Natural killer cell (primary cell): ENCODE results near the gene COG5. TPM values are rescaled to one million over a fixed set of nuclear protein-coding genes. Genes with fewer than 3 reads are reported as not detected.
A peak's percentile ranks its signal among the peaks of the same experiment; 100 is the strongest.

Source experiments
- ATAC-seq, 3 donors: fragments of 150-1000 bp in 2 of 3; fragments of 200-7000 bp in 1 of 3; cut with Tn5 transposase; 1 replicate in 1 of 3; 2 replicates in 2 of 3; pipeline ENCODE4 v1.10.0; 2021; ENCODE audit warnings: mild to moderate bottlenecking in 2 of 3, moderate library complexity in 2 of 3
- DNase-seq, 2 donors: peaks; one replicate each; pipeline versions ENCODE4 v3.0.0 to v3.0.0-alpha.2; 2013 to 2021; ENCODE audit warnings: mixed read lengths in 1 of 2
- H3K27ac ChIP-seq: one replicate; pipeline ENCODE4 v1.5.1; 2013; ENCODE audit warnings: mild to moderate bottlenecking, low read length
- H3K27me3 ChIP-seq: one replicate; pipeline ENCODE4 v1.6.1; 2013; ENCODE audit warnings: low read length; ENCODE audit not compliant: control insufficient read depth, insufficient read depth
- H3K36me3 ChIP-seq: one replicate; pipeline ENCODE4 v1.6.1; 2013; ENCODE audit warnings: low read length; ENCODE audit not compliant: control insufficient read depth, insufficient read depth
- H3K4me1 ChIP-seq: one replicate; pipeline ENCODE4 v1.6.1; 2013; ENCODE audit warnings: low read length; ENCODE audit not compliant: control insufficient read depth, insufficient read depth
- H3K4me3 ChIP-seq: one replicate; pipeline ENCODE4 v1.5.1; 2013; ENCODE audit warnings: low read length
- H3K9me3 ChIP-seq: one replicate; pipeline ENCODE4 v1.6.1; 2013; ENCODE audit warnings: low read length; ENCODE audit not compliant: control insufficient read depth, insufficient read depth
- H3K27ac Mint-ChIP-seq, 2 donors: one replicate each; pipeline ENCODE4 v1.8.0; 2022; ENCODE audit warnings: mild to moderate bottlenecking in 2 of 2, mixed read lengths in 2 of 2, moderate library complexity in 1 of 2
- H3K27me3 Mint-ChIP-seq, 2 donors: one replicate each; pipeline ENCODE4 v1.8.0; 2022; ENCODE audit warnings: low read depth in 2 of 2, mixed read lengths in 2 of 2
- H3K36me3 Mint-ChIP-seq: one replicate; pipeline ENCODE4 v1.8.0; 2022; ENCODE audit warnings: mixed read lengths
- H3K4me1 Mint-ChIP-seq, 2 donors: one replicate each; pipeline ENCODE4 v1.8.0; 2022; ENCODE audit warnings: mixed read lengths in 2 of 2
- H3K4me3 Mint-ChIP-seq: one replicate; pipeline ENCODE4 v1.8.0; 2022; ENCODE audit warnings: mild to moderate bottlenecking, moderate library complexity, mixed read lengths
- H3K9me3 Mint-ChIP-seq, 2 donors: one replicate each; pipeline ENCODE4 v1.8.0; 2022; ENCODE audit warnings: mixed read lengths in 2 of 2
- CTCF ChIP-seq: fragments of 200-600 bp; IDR thresholded peaks from one replicate; pipeline ENCODE4 v1.8.0; 2022; ENCODE audit warnings: antibody characterized with exemption
- whole genome bisulfite sequencing: methylation state at CpG from one replicate; pipeline ENCODE4 v1.1.7; 2013; ENCODE audit warnings: missing lambda C conversion rate; ENCODE audit not compliant: insufficient coverage; 5-methylcytosine and 5-hydroxymethylcytosine counted together
- intact Hi-C: fragments of 100-400 bp; cut with micrococcal nuclease; formaldehyde crosslinking; loops from one replicate; pipeline ENCODE4 v1.14.2; 2022
- total RNA-seq, 4 donors: library from RNA; stranded (reverse); fragments of 120-200 nt in 1 of 4; gene quantifications; one replicate each; pipeline versions ENCODE4 v1.2.3 to v1.2.4, GENCODE V29; 2013 to 2022

COG5 gene
- total RNA-seq, 3 donors from 2014 or later (not counting 1 experiment from before 2014, with no cell fraction given): 49.2 to 54.6 (median 54.2) TPM

DNA sequence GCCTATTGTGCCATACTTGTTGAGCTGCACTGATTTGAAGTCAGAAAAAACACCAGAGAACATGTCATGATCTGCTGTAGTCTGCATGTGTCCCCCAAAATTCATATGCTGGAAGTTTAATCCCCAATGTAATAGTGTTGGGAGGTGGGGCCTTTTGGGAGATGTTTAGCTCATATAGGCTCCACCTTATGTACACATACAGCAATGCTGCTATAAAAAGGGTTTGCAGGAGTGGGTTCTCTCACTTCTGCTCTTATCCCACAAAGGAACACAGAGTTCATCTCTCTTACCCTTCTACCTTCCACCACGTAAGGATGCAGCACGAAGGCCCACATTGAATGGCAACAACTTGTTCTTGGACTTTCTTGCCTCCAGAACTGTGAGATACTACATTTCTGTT is 70.8 kb downstream of the COG5 start:
- no peak overlapping the region for H3K27ac Mint-ChIP-seq
- 100% methylated on average over 2 of the region's 2 CpGs for WGBS
- no peaks in the 10 kb centered on the region for H3K36me3 ChIP-seq
- H3K4me3 ChIP-seq: no peak overlapping the region
- intact Hi-C loops: no loop called here
- no peak overlapping the region for H3K4me3 Mint-ChIP-seq
- H3K9me3 ChIP-seq: no peaks in the 10 kb centered on the region
- H3K9me3 Mint-ChIP-seq: no peaks in the 10 kb centered on the region
- H3K27ac ChIP-seq: no peak overlapping the region
- no peaks in the 10 kb centered on the region for H3K4me1 ChIP-seq
- no peak for ATAC-seq
- no peak for DNase-seq
- no peaks in the 10 kb centered on the region for H3K27me3 ChIP-seq
- H3K27me3 Mint-ChIP-seq: no peaks in the 10 kb centered on the region
- H3K36me3 Mint-ChIP-seq: no peaks in the 10 kb centered on the region
- no peak for TF ChIP-seq CTCF
- H3K4me1 Mint-ChIP-seq: peaks cover 34 to 38% of the 10 kb centered on the region in 2 donors

GRCh38 chr7:107486041-107486440 is 77.7 kb downstream of the COG5 start:
- DNase-seq: no peak
- no peaks in the 10 kb centered on the region for H3K4me1 ChIP-seq
- H3K36me3 Mint-ChIP-seq: no peaks in the 10 kb centered on the region
- H3K27me3 Mint-ChIP-seq: no peaks in the 10 kb centered on the region
- H3K9me3 ChIP-seq: no peaks in the 10 kb centered on the region
- H3K36me3 ChIP-seq: no peaks in the 10 kb centered on the region
- peak overlapping the region; percentile 56 for H3K4me3 Mint-ChIP-seq
- no peaks in the 10 kb centered on the region for H3K27me3 ChIP-seq
- no peak for TF ChIP-seq CTCF
- peak; percentile 60 to 72 (median 67) for ATAC-seq
- no peaks in the 10 kb centered on the region for H3K9me3 Mint-ChIP-seq
- no peak overlapping the region for H3K27ac ChIP-seq
- H3K4me3 ChIP-seq: no peak overlapping the region
- 65% methylated on average over 2 of the region's 3 CpGs for WGBS
- peak overlapping the region; percentile 13 to 52 for H3K27ac Mint-ChIP-seq
- intact Hi-C loops: no loop called here
- H3K4me1 Mint-ChIP-seq: peaks cover 16 to 35% of the 10 kb centered on the region in 2 donors

- H3K27ac Mint-ChIP-seq: no peak overlapping the region
- no peaks in the 10 kb centered on the region for H3K4me1 ChIP-seq
- no peaks in the 10 kb centered on the region for H3K9me3 ChIP-seq
- intact Hi-C loops: no loop called here
- no peaks in the 10 kb centered on the region for H3K9me3 Mint-ChIP-seq
- DNase-seq (no peak), ATAC-seq (no peak)
- peaks cover 20 to 32% of the 10 kb centered on the region in 2 donors for H3K4me1 Mint-ChIP-seq
- no peaks in the 10 kb centered on the region for H3K36me3 ChIP-seq
- H3K4me3 Mint-ChIP-seq: no peak overlapping the region
- no peaks in the 10 kb centered on the region for H3K27me3 Mint-ChIP-seq
- H3K4me3 ChIP-seq: no peak overlapping the region
- no CpG with 5 or more reads among the region's 1 CpG for WGBS
- H3K36me3 Mint-ChIP-seq: no peaks in the 10 kb centered on the region
- no peak overlapping the region for H3K27ac ChIP-seq
- TF ChIP-seq CTCF: no peak
- H3K27me3 ChIP-seq: no peaks in the 10 kb centered on the region
Measured at GRCh38 chr7:107482571-107482970, 81.1 kb downstream of the COG5 start.

- Mint-ChIP-seq H3K27ac (no peak overlapping the region), H3K36me3 (no peaks in the 10 kb centered on the region), H3K4me3 (no peak overlapping the region), H3K27me3 (no peaks in the 10 kb centered on the region), H3K9me3 (no peaks in the 10 kb centered on the region), H3K4me1 (peaks cover 16 to 27% of the 10 kb centered on the region in 2 donors)
- Histone ChIP-seq H3K9me3 (no peaks in the 10 kb centered on the region), H3K4me3 (no peak overlapping the region), H3K4me1 (no peaks in the 10 kb centered on the region), H3K27ac (no peak overlapping the region), H3K36me3 (no peaks in the 10 kb centered on the region), H3K27me3 (no peaks in the 10 kb centered on the region)
- TF ChIP-seq CTCF: no peak
- no peak for ATAC-seq
- 94% methylated on average over 1 of the region's 3 CpGs for WGBS
- no peak for DNase-seq
- intact Hi-C loops: no loop called here
Measured at GRCh38 chr7:107480932-107481331, 82.8 kb downstream of the COG5 start.
